Measurements from ENCODE around the gene SLC37A4.
"Not testable (repeated sequence)": the region's sequence is repeated elsewhere in the genome, so short reads cannot be mapped to it uniquely, and the experiment has no call there.

SLC37A4 gene

GRCh38 chr11:119059128-119059527 is 28.5 kb upstream of the SLC37A4 start:
- not testable (repeated sequence) for H3K4ac ChIP-seq (ENCODE audit: low read length); H4K91ac ChIP-seq (ENCODE audit: low read depth, low read length, poor library complexity); H3K4me3 ChIP-seq (ENCODE audit: low read length in 2 of 2); H3K27me3 ChIP-seq (ENCODE audit: control insufficient read depth in 3 of 3, insufficient read depth in 3 of 3, low read depth in 1 of 3, low read length in 3 of 3); H2BK5ac ChIP-seq (ENCODE audit: low read length); H3K4me1 ChIP-seq (ENCODE audit: control insufficient read depth in 2 of 2, insufficient read depth in 1 of 2, low read depth in 1 of 2, low read length in 2 of 2); H2BK15ac ChIP-seq (ENCODE audit: low read length); H4K8ac ChIP-seq (ENCODE audit: low read depth, low read length); H3K23ac ChIP-seq (ENCODE audit: low read depth, low read length, poor library complexity); H2AFZ ChIP-seq (ENCODE audit: low read length); H2AK5ac ChIP-seq (ENCODE audit: low read depth, low read length); H3K14ac ChIP-seq (ENCODE audit: low read length); H3K4me2 ChIP-seq (ENCODE audit: insufficient read depth, low read length, poor library complexity, severe bottlenecking); H3K9me3 ChIP-seq (replicated peaks in 1 of 2; ENCODE audit: control insufficient read depth in 2 of 2, insufficient read depth in 1 of 2, low read depth in 1 of 2, low read length in 2 of 2); DNase-seq (ENCODE audit: low spot score); H2BK12ac ChIP-seq (ENCODE audit: low read length); H3K27ac ChIP-seq (replicated peaks; ENCODE audit: low read length); H3K9ac ChIP-seq (ENCODE audit: low read depth, low read length, poor library complexity); H2BK120ac ChIP-seq (ENCODE audit: low read depth, low read length); H3K18ac ChIP-seq (ENCODE audit: low read length)
- peaks cover 14 to 16% of the 10 kb centered on the region in 2 donors for H3K36me3 ChIP-seq (replicated peaks in 1 of 2; ENCODE audit: control insufficient read depth in 2 of 2, insufficient read depth in 2 of 2, low read length in 2 of 2)
- no CpG with 5 or more reads among the region's 35 CpGs for WGBS, 2 donors (ENCODE audit: extremely low coverage in 2 of 2, insufficient read length in 2 of 2, insufficient replicate concordance in 1 of 2)
- H3K79me1 ChIP-seq (ENCODE audit: low read depth, low read length), result peaks cover 23% of the 10 kb centered on the region

- Histone ChIP-seq H3K4me3 (ENCODE audit: low read length in 2 of 2) (peak within 1 kb of the TSS; percentile 79 to 96), H3K27ac (replicated peaks; ENCODE audit: low read length) (peak within 1 kb of the TSS; percentile 85), H2AK5ac (ENCODE audit: low read depth, low read length) (peak within 1 kb of the TSS; percentile 78), H2BK12ac (ENCODE audit: low read length) (peak within 1 kb of the TSS; percentile 22), H3K9me3 (replicated peaks in 1 of 2; ENCODE audit: control insufficient read depth in 2 of 2, insufficient read depth in 1 of 2, low read depth in 1 of 2, low read length in 2 of 2) (no peaks in the 10 kb centered on the region), H3K9ac (ENCODE audit: low read depth, low read length, poor library complexity) (peak within 1 kb of the TSS; percentile 96), H2BK5ac (ENCODE audit: low read length) (peak within 1 kb of the TSS; percentile 39), H3K4me2 (ENCODE audit: insufficient read depth, low read length, poor library complexity, severe bottlenecking) (peak within 1 kb of the TSS; percentile 75), H3K36me3 (replicated peaks in 1 of 2; ENCODE audit: control insufficient read depth in 2 of 2, insufficient read depth in 2 of 2, low read length in 2 of 2) (peaks cover 28 to 35% of the 10 kb centered on the region in 2 donors), H3K79me1 (ENCODE audit: low read depth, low read length) (peaks cover 26% of the 10 kb centered on the region), H3K4ac (ENCODE audit: low read length) (no peak within 1 kb of the TSS), H3K4me1 (ENCODE audit: control insufficient read depth in 2 of 2, insufficient read depth in 1 of 2, low read depth in 1 of 2, low read length in 2 of 2) (peaks cover 5% of the 10 kb centered on the region in 2 donors), H2AFZ (ENCODE audit: low read length) (peak within 1 kb of the TSS; percentile 96), H3K14ac (ENCODE audit: low read length) (peak within 1 kb of the TSS; percentile 82), H3K23ac (ENCODE audit: low read depth, low read length, poor library complexity) (peak within 1 kb of the TSS; percentile 98), H2BK15ac (ENCODE audit: low read length) (no peak within 1 kb of the TSS), H3K27me3 (ENCODE audit: control insufficient read depth in 3 of 3, insufficient read depth in 3 of 3, low read depth in 1 of 3, low read length in 3 of 3) (no peaks in the 10 kb centered on the region), H3K18ac (ENCODE audit: low read length) (peak within 1 kb of the TSS; percentile 97), H4K91ac (ENCODE audit: low read depth, low read length, poor library complexity) (peak within 1 kb of the TSS; percentile 53), H2BK120ac (ENCODE audit: low read depth, low read length) (no peak within 1 kb of the TSS), H4K8ac (ENCODE audit: low read depth, low read length) (no peak within 1 kb of the TSS)
- WGBS, 2 donors (ENCODE audit: extremely low coverage in 2 of 2, insufficient read length in 2 of 2, insufficient replicate concordance in 1 of 2), result no CpG with 5 or more reads among the region's 79 CpGs
- peak; percentile 97 for DNase-seq (ENCODE audit: low spot score)
Measured at GRCh38 chr11:119057000-119057769, 26.5 kb upstream of the SLC37A4 start, which contains the start of gene HYOU1. Gene HYOU1, minus strand, starts transcription at chr11:119057205. Its CDS starts 1,045 bp downstream, at chr11:119056160.

GRCh38 chr11:119056421-119056999 is 25.8 kb upstream of the SLC37A4 start:
- Histone ChIP-seq H3K14ac (ENCODE audit: low read length) (peak overlapping the region; percentile 82), H3K4me2 (ENCODE audit: insufficient read depth, low read length, poor library complexity, severe bottlenecking) (peak overlapping the region; percentile 75), H2AK5ac (ENCODE audit: low read depth, low read length) (peak overlapping the region; percentile 78), H3K4me1 (ENCODE audit: control insufficient read depth in 2 of 2, insufficient read depth in 1 of 2, low read depth in 1 of 2, low read length in 2 of 2) (peaks cover 5% of the 10 kb centered on the region in 2 donors), H3K79me1 (ENCODE audit: low read depth, low read length) (peaks cover 27% of the 10 kb centered on the region), H2BK5ac (ENCODE audit: low read length) (peak overlapping the region; percentile 39), H3K27ac (replicated peaks; ENCODE audit: low read length) (peak overlapping the region; percentile 75), H2BK12ac (ENCODE audit: low read length) (peak overlapping the region; percentile 22), H3K36me3 (replicated peaks in 1 of 2; ENCODE audit: control insufficient read depth in 2 of 2, insufficient read depth in 2 of 2, low read length in 2 of 2) (peaks cover 35 to 42% of the 10 kb centered on the region in 2 donors), H3K9me3 (replicated peaks in 1 of 2; ENCODE audit: control insufficient read depth in 2 of 2, insufficient read depth in 1 of 2, low read depth in 1 of 2, low read length in 2 of 2) (no peaks in the 10 kb centered on the region), H3K4me3 (ENCODE audit: low read length in 2 of 2) (peak overlapping the region; percentile 79 to 96), H3K4ac (ENCODE audit: low read length) (no peak overlapping the region), H2BK120ac (ENCODE audit: low read depth, low read length) (no peak overlapping the region), H3K23ac (ENCODE audit: low read depth, low read length, poor library complexity) (peak overlapping the region; percentile 98), H2BK15ac (ENCODE audit: low read length) (no peak overlapping the region), H2AFZ (ENCODE audit: low read length) (peak overlapping the region; percentile 96), H3K27me3 (ENCODE audit: control insufficient read depth in 3 of 3, insufficient read depth in 3 of 3, low read depth in 1 of 3, low read length in 3 of 3) (no peaks in the 10 kb centered on the region), H3K9ac (ENCODE audit: low read depth, low read length, poor library complexity) (peak overlapping the region; percentile 96), H3K18ac (ENCODE audit: low read length) (peak overlapping the region; percentile 97), H4K8ac (ENCODE audit: low read depth, low read length) (no peak overlapping the region), H4K91ac (ENCODE audit: low read depth, low read length, poor library complexity) (peak overlapping the region; percentile 53)
- WGBS, 2 donors (ENCODE audit: extremely low coverage in 2 of 2, insufficient read length in 2 of 2, insufficient replicate concordance in 1 of 2), result no CpG with 5 or more reads among the region's 48 CpGs
- peak; percentile 32 for DNase-seq (ENCODE audit: low spot score)

- no CpG with 5 or more reads among the region's 6 CpGs for WGBS, 2 donors (ENCODE audit: extremely low coverage in 2 of 2, insufficient read length in 2 of 2, insufficient replicate concordance in 1 of 2)
- H3K23ac ChIP-seq (ENCODE audit: low read depth, low read length, poor library complexity), result no peak overlapping the region
- H2BK5ac ChIP-seq (ENCODE audit: low read length), result no peak overlapping the region
- no peak overlapping the region for H4K91ac ChIP-seq (ENCODE audit: low read depth, low read length, poor library complexity)
- no peak overlapping the region for H3K9ac ChIP-seq (ENCODE audit: low read depth, low read length, poor library complexity)
- H3K4me1 ChIP-seq (ENCODE audit: control insufficient read depth in 2 of 2, insufficient read depth in 1 of 2, low read depth in 1 of 2, low read length in 2 of 2), result peaks cover 5% of the 10 kb centered on the region in 2 donors
- H2AFZ ChIP-seq (ENCODE audit: low read length), result peak overlapping the region; percentile 96
- no peak overlapping the region for H4K8ac ChIP-seq (ENCODE audit: low read depth, low read length)
- peak overlapping the region; percentile 75 for H3K4me2 ChIP-seq (ENCODE audit: insufficient read depth, low read length, poor library complexity, severe bottlenecking)
- H2BK120ac ChIP-seq (ENCODE audit: low read depth, low read length), result no peak overlapping the region
- no peak overlapping the region for H3K4ac ChIP-seq (ENCODE audit: low read length)
- H3K27me3 ChIP-seq (ENCODE audit: control insufficient read depth in 3 of 3, insufficient read depth in 3 of 3, low read depth in 1 of 3, low read length in 3 of 3), result no peaks in the 10 kb centered on the region
- no peak overlapping the region for H2BK12ac ChIP-seq (ENCODE audit: low read length)
- H3K9me3 ChIP-seq (replicated peaks in 1 of 2; ENCODE audit: control insufficient read depth in 2 of 2, insufficient read depth in 1 of 2, low read depth in 1 of 2, low read length in 2 of 2), result no peaks in the 10 kb centered on the region
- H3K27ac ChIP-seq (replicated peaks; ENCODE audit: low read length), result no peak overlapping the region
- peaks cover 27% of the 10 kb centered on the region for H3K79me1 ChIP-seq (ENCODE audit: low read depth, low read length)
- H2BK15ac ChIP-seq (ENCODE audit: low read length), result no peak overlapping the region
- peaks cover 41 to 48% of the 10 kb centered on the region in 2 donors for H3K36me3 ChIP-seq (replicated peaks in 1 of 2; ENCODE audit: control insufficient read depth in 2 of 2, insufficient read depth in 2 of 2, low read length in 2 of 2)
- peak overlapping the region; percentile 79 to 96 for H3K4me3 ChIP-seq (ENCODE audit: low read length in 2 of 2)
- no peak overlapping the region for H3K18ac ChIP-seq (ENCODE audit: low read length)
- no peak overlapping the region for H2AK5ac ChIP-seq (ENCODE audit: low read depth, low read length)
- no peak for DNase-seq (ENCODE audit: low spot score)
- H3K14ac ChIP-seq (ENCODE audit: low read length), result no peak overlapping the region
Measured at GRCh38 chr11:119055901-119056300, 25.2 kb upstream of the SLC37A4 start.
